CD4-positive, alpha-beta memory T cell (primary cell): Measurements from ENCODE around the gene SHMT2. TPM values are rescaled to one million over a fixed set of nuclear protein-coding genes. Genes with fewer than 3 reads are reported as not detected.

Source experiments
- CTCF ChIA-PET: fragments of 350-600 bp; sonication (Branson Sonifier 250); formaldehyde crosslinking; loops from one replicate; lab custom pipeline; 2021; ENCODE audit warnings: inconsistent platforms; ENCODE audit not compliant: partially characterized antibody; lab: Charles Lee
- POLR2A ChIA-PET: fragments of 350-600 bp; sonication (Branson Sonifier 250); formaldehyde crosslinking; loops from one replicate; lab custom pipeline; 2021; ENCODE audit not compliant: partially characterized antibody; lab: Charles Lee
- DNase-seq, 5 donors: peaks; one replicate each; pipeline versions ENCODE4 v3.0.0 to v3.0.0-alpha.2; 2020 to 2022; ENCODE audit warnings: mixed read lengths in 1 of 5
- H3K27ac ChIP-seq: one replicate; pipeline ENCODE4 v1.7.0; 2013; ENCODE audit warnings: low read depth, low read length
- H3K27me3 ChIP-seq: 2 replicates; pipeline ENCODE4 v1.7.0; 2013; ENCODE audit warnings: mild to moderate bottlenecking, low read length, moderate library complexity; ENCODE audit not compliant: insufficient read depth
- H3K36me3 ChIP-seq: 2 replicates; pipeline ENCODE4 v1.7.0; 2013; ENCODE audit warnings: mild to moderate bottlenecking, low read length, moderate library complexity; ENCODE audit not compliant: insufficient read depth
- H3K4me1 ChIP-seq: 2 replicates; pipeline ENCODE4 v1.7.0; 2013; ENCODE audit warnings: mild to moderate bottlenecking, low read length, moderate library complexity; ENCODE audit not compliant: insufficient read depth
- H3K4me3 ChIP-seq, 2 donors: one replicate each; pipeline ENCODE4 v1.7.0; 2013; ENCODE audit warnings: low read length in 2 of 2, mild to moderate bottlenecking in 1 of 2
- H3K9me3 ChIP-seq, 2 donors: one replicate each; pipeline ENCODE4 v1.7.0; 2013; ENCODE audit warnings: low read length in 2 of 2, control low read depth in 1 of 2; ENCODE audit not compliant: control insufficient read depth in 1 of 2
- H3K27ac Mint-ChIP-seq, 7 donors: one replicate each; pipeline ENCODE4 v1.8.0; 2020 to 2021; ENCODE audit warnings: mixed read lengths in 7 of 7, mild to moderate bottlenecking in 6 of 7, inconsistent platforms in 3 of 7, moderate library complexity in 3 of 7
- H3K27me3 Mint-ChIP-seq, 2 donors: one replicate each; pipeline ENCODE4 v1.8.0; 2020 to 2021; ENCODE audit warnings: mixed read lengths in 2 of 2
- H3K36me3 Mint-ChIP-seq, 2 donors: one replicate each; pipeline ENCODE4 v1.8.0; 2020 to 2021; ENCODE audit warnings: mixed read lengths in 2 of 2, inconsistent platforms in 1 of 2, mild to moderate bottlenecking in 1 of 2
- H3K4me1 Mint-ChIP-seq, 4 donors: one replicate each; pipeline ENCODE4 v1.8.0; 2020 to 2021; ENCODE audit warnings: mixed read lengths in 4 of 4, mild to moderate bottlenecking in 1 of 4
- H3K4me3 Mint-ChIP-seq, 8 donors: one replicate each; pipeline ENCODE4 v1.8.0; 2020 to 2021; ENCODE audit warnings: mixed read lengths in 8 of 8, mild to moderate bottlenecking in 7 of 8, moderate library complexity in 6 of 8, inconsistent platforms in 3 of 8
- H3K9me3 Mint-ChIP-seq, 8 donors: one replicate each; pipeline ENCODE4 v1.8.0; 2020 to 2021; ENCODE audit warnings: mixed read lengths in 8 of 8, mild to moderate bottlenecking in 5 of 8, inconsistent platforms in 3 of 8, moderate library complexity in 1 of 8
- intact Hi-C: fragments of 100-400 bp; cut with micrococcal nuclease; formaldehyde crosslinking; loops from one replicate; pipeline ENCODE4 v1.15.1; 2023
- polyA plus RNA-seq, 2 donors: library from polyadenylated mRNA; unstranded; fragments of 300-500 nt; fragmentation: Illumina TruSeq; gene quantifications; one replicate each; pipeline ENCODE4 v1.2.3, GENCODE V29; 2021
- total RNA-seq, 2 experiments: library from RNA; stranded (reverse); gene quantifications; one replicate each; pipeline ENCODE4 v1.2.3, GENCODE V29; 2021

The SHMT2 gene
- total and polyA plus RNA-seq, 4 experiments from 2014 or later, result 39.8 to 46.1 (median 43.2) TPM

GRCh38 chr12:57241402-57242310, 12.1 kb downstream of the SHMT2 start:
- CTCF ChIA-PET, result interaction anchor here (1.0 to 12.9 kb wide), 10 partner anchors 11 to 212 kb away, joined by 3 to 415 read pairs (median 4); partner anchors contain the start of genes NXPH4, SHMT2 and STAC3
- peaks cover 43% of the 10 kb centered on the region for H3K27me3 ChIP-seq
- no peaks in the 10 kb centered on the region for H3K9me3 Mint-ChIP-seq
- peak overlapping the region; percentile 25 to 98 (median 68) for H3K4me3 Mint-ChIP-seq
- no peaks in the 10 kb centered on the region for H3K36me3 ChIP-seq
- no peak overlapping the region for H3K4me3 ChIP-seq
- H3K27ac ChIP-seq, result no peak overlapping the region
- intact Hi-C loops, result loop anchor here (1.0 to 5.0 kb wide), 2 partner anchors 117 to 174 kb away; no protein-coding TSS in a partner anchor
- POLR2A ChIA-PET, result interaction anchor here (1.0 to 7.7 kb wide), 5 partner anchors 11 to 148 kb away, joined by 3 to 86 read pairs (median 55); partner anchors contain the start of genes NXPH4, SHMT2 and STAT6
- H3K27me3 Mint-ChIP-seq, result peaks cover 32 to 52% of the 10 kb centered on the region in 2 donors
- H3K36me3 Mint-ChIP-seq, result peaks cover 1 to 11% of the 10 kb centered on the region in 2 donors
- peaks cover 37 to 77% (median 54%) of the 10 kb centered on the region in 4 donors for H3K4me1 Mint-ChIP-seq
- H3K9me3 ChIP-seq, result no peaks in the 10 kb centered on the region
- DNase-seq, result no peak
- peak overlapping the region in 3 of 7 donors; percentile 15 to 85 (median 46) for H3K27ac Mint-ChIP-seq
- peaks cover 72% of the 10 kb centered on the region for H3K4me1 ChIP-seq

DNA sequence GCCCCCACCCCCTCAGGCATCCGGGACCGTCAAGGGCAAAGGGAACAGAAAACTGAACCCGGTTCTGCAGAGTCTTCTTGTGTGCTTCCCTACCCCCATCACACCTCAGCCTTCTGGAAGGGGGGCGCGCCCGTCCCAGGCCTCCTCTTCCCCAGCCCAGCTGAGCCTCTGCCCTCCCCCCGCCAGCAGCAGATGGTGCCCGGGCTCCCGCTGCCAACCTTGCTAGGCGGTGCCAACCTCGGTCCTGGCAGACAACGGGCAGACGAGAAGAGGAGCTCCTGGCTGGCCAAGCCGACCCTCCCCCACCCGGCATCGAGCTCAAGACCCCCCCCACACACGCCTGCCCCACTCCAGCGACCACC, 12.8 kb downstream of the SHMT2 start:
- H3K27me3 Mint-ChIP-seq, result peaks cover 30 to 48% of the 10 kb centered on the region in 2 donors
- intact Hi-C loops, result loop anchor here (5.0 kb wide), 1 partner anchor 175 kb away; no protein-coding TSS in a partner anchor
- Histone ChIP-seq H3K9me3 (no peaks in the 10 kb centered on the region), H3K36me3 (no peaks in the 10 kb centered on the region), H3K4me1 (peaks cover 65% of the 10 kb centered on the region), H3K27me3 (peaks cover 37% of the 10 kb centered on the region), H3K4me3 (peak overlapping the region in 1 of 2 donors; percentile 43), H3K27ac (no peak overlapping the region)
- CTCF ChIA-PET, result interaction anchor here (0.6 to 12.9 kb wide), 19 partner anchors 11 to 1228 kb away, joined by 3 to 415 read pairs (median 4); partner anchors contain the start of genes LRP1, NXPH4, SHMT2 and STAC3
- H3K27ac Mint-ChIP-seq, result peak overlapping the region in 2 of 7 donors; percentile 46 to 85
- H3K4me3 Mint-ChIP-seq, result peak overlapping the region; percentile 39 to 98 (median 78)
- POLR2A ChIA-PET, result interaction anchor here (0.6 to 7.7 kb wide), 4 partner anchors 9 to 26 kb away, joined by 3 to 86 read pairs (median 59); partner anchors contain the start of genes NXPH4, SHMT2 and STAC3
- H3K4me1 Mint-ChIP-seq, result peaks cover 32 to 70% (median 48%) of the 10 kb centered on the region in 4 donors
- H3K36me3 Mint-ChIP-seq, result peaks cover 4 to 7% of the 10 kb centered on the region in 2 donors
- DNase-seq, result no peak
- no peaks in the 10 kb centered on the region for H3K9me3 Mint-ChIP-seq

GRCh38 chr12:57242691-57243454, 13.4 kb downstream of the SHMT2 start:
- Histone ChIP-seq H3K4me1 (peaks cover 60% of the 10 kb centered on the region), H3K4me3 (peak overlapping the region in 1 of 2 donors; percentile 43), H3K27me3 (peaks cover 31% of the 10 kb centered on the region), H3K27ac (no peak overlapping the region), H3K9me3 (no peaks in the 10 kb centered on the region), H3K36me3 (no peaks in the 10 kb centered on the region)
- peak overlapping the region; percentile 10 to 97 (median 78) for H3K4me3 Mint-ChIP-seq
- peaks cover 4 to 7% of the 10 kb centered on the region in 2 donors for H3K36me3 Mint-ChIP-seq
- peaks cover 27 to 43% of the 10 kb centered on the region in 2 donors for H3K27me3 Mint-ChIP-seq
- intact Hi-C loops, result loop anchor here (1.0 to 5.0 kb wide), 2 partner anchors 30 to 176 kb away; no protein-coding TSS in a partner anchor
- H3K4me1 Mint-ChIP-seq, result peaks cover 29 to 64% (median 43%) of the 10 kb centered on the region in 4 donors
- DNase-seq, result peak; percentile 45 to 63 (median 57)
- no peaks in the 10 kb centered on the region for H3K9me3 Mint-ChIP-seq
- ChIA-PET CTCF (interaction anchor here (0.6 to 12.9 kb wide), 21 partner anchors 9 to 1229 kb away, joined by 3 to 415 read pairs (median 5); partner anchors contain the start of genes LRP1, NXPH4, SHMT2 and STAC3), POLR2A (interaction anchor here (0.6 to 7.7 kb wide), 5 partner anchors 8 to 114 kb away, joined by 3 to 86 read pairs (median 55); partner anchors contain the start of genes LRP1, NXPH4, SHMT2 and STAC3)
- H3K27ac Mint-ChIP-seq, result peak overlapping the region in 3 of 7 donors; percentile 19 to 85 (median 77)

- Histone ChIP-seq H3K27ac (no peak overlapping the region), H3K9me3 (no peaks in the 10 kb centered on the region), H3K27me3 (peaks cover 23% of the 10 kb centered on the region), H3K36me3 (no peaks in the 10 kb centered on the region), H3K4me1 (peaks cover 51% of the 10 kb centered on the region), H3K4me3 (no peak overlapping the region)
- ChIA-PET POLR2A (interaction anchor here (1.7 to 7.7 kb wide), 4 partner anchors 13 to 115 kb away, joined by 5 to 86 read pairs (median 59); partner anchors contain the start of genes LRP1, NXPH4 and SHMT2), CTCF (interaction anchor here (1.0 to 12.9 kb wide), 15 partner anchors 9 to 175 kb away, joined by 3 to 415 read pairs (median 7); partner anchors contain the start of genes LRP1, NXPH4, SHMT2 and STAC3)
- Mint-ChIP-seq H3K27ac (peak overlapping the region in 5 of 7 donors; percentile 9 to 85 (median 53)), H3K4me1 (peaks cover 26 to 56% (median 39%) of the 10 kb centered on the region in 4 donors), H3K9me3 (no peaks in the 10 kb centered on the region), H3K27me3 (peaks cover 24 to 38% of the 10 kb centered on the region in 2 donors), H3K36me3 (peaks cover 4 to 7% of the 10 kb centered on the region in 2 donors), H3K4me3 (peak overlapping the region; percentile 66 to 97 (median 78))
- DNase-seq, result peak; percentile 73 to 80 (median 75)
- intact Hi-C loops, result loop anchor here (1.0 to 5.0 kb wide), 2 partner anchors 30 to 176 kb away; no protein-coding TSS in a partner anchor
These were observed 14.2 kb downstream of the SHMT2 start for GRCh38 chr12:57243521-57244311.

GRCh38 chr12:57244312-57244696, 14.8 kb downstream of the SHMT2 start:
- Mint-ChIP-seq H3K27ac (peak overlapping the region in 1 of 7 donors; percentile 85), H3K36me3 (peaks cover 4 to 7% of the 10 kb centered on the region in 2 donors), H3K4me1 (peaks cover 23 to 50% (median 35%) of the 10 kb centered on the region in 4 donors), H3K9me3 (no peaks in the 10 kb centered on the region), H3K27me3 (peaks cover 24 to 34% of the 10 kb centered on the region in 2 donors), H3K4me3 (peak overlapping the region in 3 of 8 donors; percentile 13 to 93 (median 68))
- no peak overlapping the region for H3K4me3 ChIP-seq
- peaks cover 21% of the 10 kb centered on the region for H3K27me3 ChIP-seq
- peaks cover 47% of the 10 kb centered on the region for H3K4me1 ChIP-seq
- intact Hi-C loops, result loop anchor here (5.0 kb wide), 1 partner anchor 177 kb away; no protein-coding TSS in a partner anchor
- no peak overlapping the region for H3K27ac ChIP-seq
- DNase-seq, result no peak
- ChIA-PET CTCF (interaction anchor here (1.1 to 12.9 kb wide), 8 partner anchors 9 to 120 kb away, joined by 3 to 415 read pairs (median 8); partner anchors contain the start of genes NXPH4, SHMT2 and STAC3), POLR2A (interaction anchor here (1.7 to 7.0 kb wide), 2 partner anchors 28 to 116 kb away, joined by 5 to 86 read pairs; partner anchors contain the start of genes LRP1 and NXPH4)
- no peaks in the 10 kb centered on the region for H3K9me3 ChIP-seq
- no peaks in the 10 kb centered on the region for H3K36me3 ChIP-seq
